Activated CD4-positive, alpha-beta T cell treated with anti-CD3 and anti-CD28 coated beads, Interleukin-2, amount 50 U/mL, for 1 hour (primary cell): Measurements from ENCODE around the gene INTU.
"Not testable (repeated sequence)": the region's sequence is repeated elsewhere in the genome, so short reads cannot be mapped to it uniquely, and the experiment has no call there.

ENCODE experiments used
- DNase-seq: peaks from one replicate; pipeline ENCODE4 v3.0.0-alpha.2; 2020

The INTU gene

DNA sequence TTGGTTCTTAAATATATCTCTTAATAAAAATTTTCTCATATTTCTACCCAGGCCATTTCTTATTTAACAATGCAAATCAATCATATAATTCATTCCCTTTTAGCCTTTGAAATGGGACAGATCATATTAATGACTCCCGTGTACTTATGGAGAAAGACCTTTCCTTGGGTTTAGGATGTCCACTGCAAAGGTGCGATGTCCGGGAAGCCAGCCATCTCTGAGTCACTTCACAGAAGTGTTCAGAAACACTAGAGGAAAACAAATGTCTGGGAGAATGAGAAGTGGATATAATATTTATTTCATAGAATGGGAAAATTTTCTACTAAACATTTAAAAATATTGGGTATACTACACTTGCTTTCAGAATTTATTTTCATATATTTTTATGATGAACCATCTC, 15.3 kb downstream of the INTU start:
- DNase-seq, result no peak

DNA sequence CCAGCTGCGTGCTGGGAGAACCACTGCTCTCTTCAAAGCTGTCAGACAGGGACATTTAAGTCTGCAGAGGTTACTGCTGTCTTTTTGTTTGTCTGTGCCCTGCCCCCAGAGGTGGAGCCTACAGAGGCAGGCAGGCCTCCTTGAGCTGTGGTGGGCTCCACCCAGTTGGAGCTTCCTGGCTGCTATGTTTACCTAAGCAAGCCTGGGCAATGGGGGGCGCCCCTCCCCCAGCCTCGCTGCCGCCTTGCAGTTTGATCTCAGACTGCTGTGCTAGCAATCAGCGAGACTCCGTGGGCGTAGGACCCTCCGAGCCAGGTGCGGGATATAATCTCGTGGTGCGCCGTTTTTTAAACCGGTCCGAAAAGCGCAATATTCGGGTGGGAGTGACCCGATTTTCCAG, 22.8 kb downstream of the INTU start:
- DNase-seq, result not testable (repeated sequence)

GRCh38 chr4:127656047-127656680, 23.4 kb downstream of the INTU start:
- no peak for DNase-seq

DNA sequence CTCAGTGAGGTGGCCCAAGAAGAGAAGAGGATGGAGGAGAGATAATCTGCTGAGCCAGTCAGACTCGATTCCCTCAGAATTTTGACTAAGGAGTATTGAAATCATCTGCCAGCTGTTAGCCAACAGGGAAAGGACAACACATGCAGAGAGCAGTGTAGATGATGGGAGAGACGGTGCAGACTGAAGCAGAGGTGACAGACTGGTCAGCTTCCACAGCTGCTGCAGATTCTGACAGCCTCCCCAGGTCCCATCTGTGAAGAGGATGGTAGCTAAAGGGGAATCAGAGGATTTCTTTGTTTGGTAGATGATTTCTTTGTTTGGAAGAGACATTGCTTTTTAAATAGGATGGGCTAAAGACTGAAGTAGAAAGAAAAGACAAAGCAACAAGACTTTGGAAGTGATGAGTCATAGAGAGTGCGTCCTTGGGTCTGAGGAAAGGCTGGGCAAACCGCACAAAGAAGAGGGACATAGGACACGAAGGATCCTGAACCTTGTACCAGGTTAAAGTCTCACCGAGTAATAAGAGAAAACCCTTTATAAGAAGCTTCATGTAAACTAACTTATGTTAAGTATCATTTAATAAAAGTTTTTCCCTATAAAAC, 27.6 kb downstream of the INTU start:
- no peak for DNase-seq

DNA sequence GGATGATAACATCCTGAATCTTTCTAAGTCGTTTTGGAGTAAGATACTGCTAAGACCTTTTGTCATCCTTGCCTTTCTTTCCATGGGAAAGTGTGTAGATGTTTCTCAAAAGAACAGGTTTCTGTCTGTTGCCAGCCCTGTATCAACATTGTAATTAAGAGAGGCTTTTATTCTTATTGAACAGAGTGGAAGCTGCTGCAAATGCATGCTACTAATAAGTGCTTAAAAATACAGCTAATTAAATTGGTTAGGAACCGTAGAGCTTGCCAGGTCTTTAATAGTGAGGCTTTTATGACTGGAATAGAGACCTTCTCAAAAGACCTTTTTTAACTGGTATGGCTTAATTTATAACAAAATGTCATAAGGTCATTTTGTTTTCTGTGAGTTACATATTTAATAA, 34.4 kb downstream of the INTU start:
- DNase-seq, result no peak

DNA sequence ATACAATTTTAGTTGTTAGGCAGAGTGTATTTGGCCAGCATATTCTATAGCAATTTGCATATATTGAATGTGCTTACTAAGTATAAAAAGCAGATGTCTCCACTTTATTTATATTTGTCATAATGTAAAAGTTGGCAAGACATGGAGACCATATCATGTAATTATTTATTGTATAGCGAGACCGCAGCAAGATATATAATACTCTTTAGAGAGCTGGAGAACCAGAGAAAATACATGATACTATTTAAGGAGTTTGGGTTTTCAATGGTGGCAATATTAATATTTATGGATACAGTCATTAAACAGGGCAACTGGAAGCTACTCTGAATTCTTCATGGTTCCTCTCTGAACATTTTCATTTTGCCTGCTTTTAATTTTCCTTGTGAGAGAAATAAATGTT, 35.0 kb downstream of the INTU start:
- no peak for DNase-seq

GRCh38 chr4:127668770-127669169, 36.0 kb downstream of the INTU start:
- DNase-seq, result no peak

GRCh38 chr4:127669691-127670090, 36.9 kb downstream of the INTU start:
- no peak for DNase-seq

GRCh38 chr4:127672111-127672510, 39.4 kb downstream of the INTU start:
- no peak for DNase-seq

DNA sequence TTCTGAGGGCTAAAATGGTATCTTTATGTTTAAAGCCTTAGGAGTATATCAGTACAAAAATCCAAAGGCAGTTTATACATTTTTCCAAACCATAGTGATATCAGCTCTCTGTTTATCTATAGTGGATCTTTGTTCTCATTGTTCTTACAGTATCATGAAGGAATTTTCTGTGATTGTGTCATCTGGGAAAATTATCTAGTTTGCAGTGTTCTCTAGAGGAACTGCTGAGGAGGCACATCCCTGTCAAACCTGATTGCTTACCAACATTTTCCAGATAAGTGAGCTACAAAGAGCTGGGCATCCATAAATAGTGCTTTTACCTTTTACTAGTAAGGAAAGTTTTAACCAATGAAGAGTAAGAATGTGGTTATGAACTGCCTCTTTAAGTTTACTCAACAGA, 52.5 kb downstream of the INTU start:
- no peak for DNase-seq

DNA sequence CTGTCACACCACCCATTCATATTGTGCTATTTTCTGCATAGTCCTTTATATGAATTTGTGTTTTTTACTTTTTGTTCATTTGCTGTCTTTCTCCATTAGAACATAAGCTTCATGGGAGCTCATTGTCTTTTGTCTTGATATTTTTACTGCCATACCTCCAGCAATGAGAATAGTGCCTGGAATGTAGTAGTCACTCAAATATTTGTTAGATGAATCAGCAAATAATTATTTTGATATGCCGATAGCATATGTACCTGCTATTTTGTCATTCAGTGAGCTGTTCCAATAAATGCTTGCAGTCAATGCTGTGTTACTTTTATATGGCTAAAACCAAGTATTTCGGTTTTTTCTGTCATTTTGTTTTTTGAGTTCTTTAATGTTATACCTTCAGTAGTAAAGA, 53.9 kb downstream of the INTU start:
- no peak for DNase-seq

- no peak for DNase-seq
Measured at GRCh38 chr4:127687580-127687979, 54.8 kb downstream of the INTU start.

GRCh38 chr4:127698789-127699200, 66.0 kb downstream of the INTU start:
- no peak for DNase-seq

GRCh38 chr4:127708985-127709384, 76.2 kb downstream of the INTU start:
- no peak for DNase-seq

DNA sequence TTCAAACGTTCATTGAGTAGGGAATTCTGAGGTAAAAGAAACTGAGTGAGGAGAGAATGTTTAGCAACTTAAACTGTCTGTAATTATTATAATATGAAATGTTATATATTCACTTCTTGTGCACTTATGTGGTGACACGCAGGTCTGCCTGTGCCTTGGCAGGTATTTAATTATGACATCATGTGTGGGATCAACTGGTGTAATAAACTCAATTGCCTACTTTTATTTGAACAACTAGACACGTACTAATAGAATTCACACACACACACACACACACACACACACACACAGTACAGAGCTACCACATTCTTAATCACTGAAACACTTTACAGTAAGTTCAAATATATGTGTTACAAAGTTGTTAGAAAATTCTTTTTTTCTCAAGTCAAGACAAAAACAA, 76.7 kb downstream of the INTU start:
- DNase-seq, result no peak

GRCh38 chr4:127730142-127730913, 97.6 kb downstream of the INTU start, which contains the start of gene SLC25A31:
Gene SLC25A31 (plus strand): TSS chr4:127730400. CDS start chr4:127730546, 146 bp downstream.
- DNase-seq, result no peak

- no peak for DNase-seq
Measured at GRCh38 chr4:127731406-127731805, 98.6 kb downstream of the INTU start.

- DNase-seq, result no peak
Measured at GRCh38 chr4:127732623-127733328, 100.0 kb downstream of the INTU start.

DNA sequence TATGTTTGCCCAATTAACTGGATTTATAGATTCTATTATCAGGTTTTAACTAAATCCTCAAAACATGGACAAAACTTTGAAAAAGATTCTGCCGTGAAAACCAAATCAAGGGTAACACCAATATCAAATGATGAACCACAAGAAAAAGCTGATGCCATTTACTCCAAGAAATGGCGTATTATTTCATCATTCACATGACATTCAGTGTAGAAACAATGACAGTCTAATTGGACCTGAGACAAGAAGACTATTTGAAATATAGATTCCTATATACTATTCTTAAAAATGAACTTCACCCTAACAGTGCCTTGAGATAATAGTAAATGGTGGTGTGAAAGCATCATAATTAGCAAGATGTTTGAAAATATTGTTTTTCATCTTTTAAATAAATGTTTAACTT, 102.2 kb downstream of the INTU start:
- no peak for DNase-seq

DNA sequence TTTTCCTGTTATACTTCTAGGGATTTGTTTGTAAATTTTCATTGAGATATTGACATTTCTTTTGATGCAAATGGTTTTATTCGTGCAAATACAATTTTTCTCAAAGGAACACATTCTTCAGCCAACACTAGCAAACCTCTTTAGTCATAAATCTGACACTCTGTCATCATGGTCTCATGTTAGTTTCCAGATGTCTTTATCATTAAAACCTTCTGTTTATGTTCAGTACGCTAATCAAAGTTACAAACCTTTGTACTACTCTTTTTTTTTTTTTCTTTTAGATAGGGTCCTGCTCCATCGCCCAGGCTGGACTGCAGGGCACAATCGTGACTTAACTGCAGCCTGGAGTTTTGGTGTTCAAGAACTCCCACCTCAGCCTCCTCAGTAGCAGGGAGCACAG, 104.5 kb downstream of the INTU start:
- no peak for DNase-seq

DNA sequence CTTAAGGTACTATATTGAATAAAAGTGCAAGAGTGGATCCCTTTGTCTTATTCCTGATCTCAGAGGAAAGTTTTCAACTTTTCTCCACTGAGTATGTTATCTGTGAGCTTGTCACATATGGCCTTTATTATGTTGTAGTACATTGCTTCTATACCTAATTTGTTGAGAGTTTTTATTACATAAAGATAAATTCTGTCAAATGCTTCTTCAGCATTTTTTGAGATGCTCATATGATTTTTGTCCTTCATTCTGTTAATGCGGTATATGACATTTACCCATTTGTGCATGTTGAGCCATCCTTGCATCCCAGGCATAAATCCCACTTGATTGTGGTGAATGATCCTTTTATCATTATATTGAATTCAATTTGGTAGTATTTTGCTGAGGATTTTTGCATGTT, 108.5 kb downstream of the INTU start:
- no peak for DNase-seq

DNA sequence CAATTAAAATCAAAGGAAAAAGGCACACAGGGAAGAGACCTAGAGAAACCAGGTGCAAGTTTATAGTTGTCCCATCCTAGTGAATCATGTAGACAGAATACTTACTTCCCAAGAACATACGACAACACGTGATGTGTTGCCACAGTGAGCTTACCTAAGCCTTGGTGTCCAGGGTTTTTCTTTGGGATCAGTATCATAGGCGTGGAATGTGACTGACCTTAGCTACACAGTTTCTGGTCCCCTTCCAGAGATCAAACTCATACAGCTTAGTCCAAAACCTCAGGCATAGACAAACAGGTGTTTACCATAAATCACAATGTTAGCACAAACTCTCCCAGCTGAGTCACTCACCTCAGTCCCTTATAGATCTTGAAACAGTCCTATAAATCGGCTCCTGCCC, 115.1 kb downstream of the INTU start:
- no peak for DNase-seq

GRCh38 chr4:127748957-127749356, 116.2 kb downstream of the INTU start:
- DNase-seq, result no peak

- no peak for DNase-seq
Measured at GRCh38 chr4:127756906-127757305, 124.1 kb downstream of the INTU start.
